GM12875 (cell line): ENCODE results near the gene GART.

Experiments used
- H3K4me3 ChIP-seq: one replicate; pipeline ENCODE4 v1.5.1; 2011; ENCODE audit warnings: low read depth, low read length, control low read depth
- TF ChIP-seq, protein P1 (sequence below): IDR thresholded peaks from 2 replicates; pipeline ENCODE4 v1.5.1; 2011; ENCODE audit warnings: low read depth, mild to moderate bottlenecking, control low read depth, inconsistent platforms, low read length, moderate library complexity, borderline replicate concordance; ENCODE audit not compliant: insufficient read depth

Gene GART

DNA sequence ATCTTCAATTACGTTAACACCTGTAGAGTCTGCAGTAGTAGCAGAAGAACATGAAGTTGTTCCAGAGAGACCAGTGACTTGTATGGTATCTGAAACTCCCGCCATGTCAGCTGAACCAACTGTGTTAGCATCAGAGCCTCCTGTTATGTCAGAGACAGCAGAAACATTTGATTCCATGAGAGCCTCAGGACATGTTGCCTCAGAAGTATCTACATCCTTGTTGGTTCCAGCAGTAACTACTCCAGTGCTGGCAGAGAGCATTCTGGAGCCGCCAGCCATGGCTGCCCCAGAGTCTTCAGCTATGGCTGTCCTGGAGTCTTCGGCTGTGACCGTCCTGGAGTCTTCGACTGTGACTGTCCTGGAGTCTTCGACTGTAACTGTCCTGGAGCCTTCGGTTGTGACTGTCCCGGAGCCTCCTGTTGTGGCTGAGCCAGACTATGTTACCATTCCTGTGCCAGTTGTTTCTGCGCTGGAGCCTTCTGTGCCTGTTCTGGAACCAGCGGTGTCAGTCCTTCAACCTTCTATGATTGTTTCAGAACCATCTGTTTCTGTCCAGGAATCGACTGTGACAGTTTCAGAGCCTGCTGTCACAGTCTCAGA, 11.2 kb upstream of the GART start:
- H3K4me3 ChIP-seq: no peak overlapping the region
- TF ChIP-seq, protein P1, sequence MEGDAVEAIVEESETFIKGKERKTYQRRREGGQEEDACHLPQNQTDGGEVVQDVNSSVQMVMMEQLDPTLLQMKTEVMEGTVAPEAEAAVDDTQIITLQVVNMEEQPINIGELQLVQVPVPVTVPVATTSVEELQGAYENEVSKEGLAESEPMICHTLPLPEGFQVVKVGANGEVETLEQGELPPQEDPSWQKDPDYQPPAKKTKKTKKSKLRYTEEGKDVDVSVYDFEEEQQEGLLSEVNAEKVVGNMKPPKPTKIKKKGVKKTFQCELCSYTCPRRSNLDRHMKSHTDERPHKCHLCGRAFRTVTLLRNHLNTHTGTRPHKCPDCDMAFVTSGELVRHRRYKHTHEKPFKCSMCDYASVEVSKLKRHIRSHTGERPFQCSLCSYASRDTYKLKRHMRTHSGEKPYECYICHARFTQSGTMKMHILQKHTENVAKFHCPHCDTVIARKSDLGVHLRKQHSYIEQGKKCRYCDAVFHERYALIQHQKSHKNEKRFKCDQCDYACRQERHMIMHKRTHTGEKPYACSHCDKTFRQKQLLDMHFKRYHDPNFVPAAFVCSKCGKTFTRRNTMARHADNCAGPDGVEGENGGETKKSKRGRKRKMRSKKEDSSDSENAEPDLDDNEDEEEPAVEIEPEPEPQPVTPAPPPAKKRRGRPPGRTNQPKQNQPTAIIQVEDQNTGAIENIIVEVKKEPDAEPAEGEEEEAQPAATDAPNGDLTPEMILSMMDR: no peak

DNA sequence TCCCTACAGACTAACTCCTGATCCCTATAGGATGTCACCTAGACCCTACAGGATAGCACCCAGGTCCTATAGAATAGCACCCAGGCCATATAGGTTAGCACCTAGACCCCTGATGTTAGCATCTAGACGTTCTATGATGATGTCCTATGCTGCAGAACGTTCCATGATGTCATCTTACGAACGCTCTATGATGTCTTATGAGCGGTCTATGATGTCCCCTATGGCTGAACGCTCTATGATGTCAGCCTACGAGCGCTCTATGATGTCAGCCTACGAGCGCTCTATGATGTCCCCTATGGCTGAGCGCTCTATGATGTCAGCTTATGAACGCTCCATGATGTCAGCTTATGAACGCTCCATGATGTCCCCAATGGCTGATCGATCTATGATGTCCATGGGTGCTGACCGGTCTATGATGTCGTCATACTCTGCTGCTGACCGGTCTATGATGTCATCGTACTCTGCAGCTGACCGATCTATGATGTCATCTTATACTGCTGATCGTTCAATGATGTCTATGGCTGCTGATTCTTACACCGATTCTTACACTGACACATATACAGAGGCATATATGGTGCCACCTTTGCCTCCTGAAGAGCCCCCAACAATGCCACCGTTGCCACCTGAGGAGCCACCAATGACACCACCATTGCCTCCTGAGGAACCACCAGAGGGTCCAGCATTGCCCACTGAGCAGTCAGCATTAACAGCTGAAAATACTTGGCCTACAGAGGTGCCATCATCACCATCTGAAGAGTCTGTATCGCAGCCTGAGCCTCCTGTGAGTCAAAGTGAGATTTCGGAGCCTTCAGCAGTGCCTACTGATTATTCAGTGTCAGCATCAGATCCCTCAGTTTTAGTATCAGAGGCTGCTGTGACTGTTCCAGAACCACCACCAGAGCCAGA, 10.4 kb upstream of the GART start:
- TF ChIP-seq, protein P1: no peak
- H3K4me3 ChIP-seq: no peak overlapping the region

DNA sequence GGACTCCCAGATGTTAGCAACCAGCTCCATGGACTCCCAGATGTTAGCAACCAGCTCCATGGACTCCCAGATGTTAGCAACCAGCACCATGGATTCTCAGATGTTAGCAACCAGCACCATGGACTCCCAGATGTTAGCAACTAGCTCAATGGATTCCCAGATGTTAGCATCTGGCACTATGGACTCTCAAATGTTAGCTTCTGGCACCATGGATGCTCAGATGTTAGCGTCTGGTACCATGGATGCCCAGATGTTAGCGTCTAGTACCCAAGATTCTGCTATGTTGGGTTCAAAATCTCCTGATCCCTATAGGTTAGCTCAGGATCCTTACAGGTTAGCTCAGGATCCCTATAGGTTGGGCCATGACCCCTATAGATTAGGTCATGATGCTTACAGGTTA, 9.7 kb upstream of the GART start:
- TF ChIP-seq, protein P1: no peak
- H3K4me3 ChIP-seq: no peak overlapping the region

DNA sequence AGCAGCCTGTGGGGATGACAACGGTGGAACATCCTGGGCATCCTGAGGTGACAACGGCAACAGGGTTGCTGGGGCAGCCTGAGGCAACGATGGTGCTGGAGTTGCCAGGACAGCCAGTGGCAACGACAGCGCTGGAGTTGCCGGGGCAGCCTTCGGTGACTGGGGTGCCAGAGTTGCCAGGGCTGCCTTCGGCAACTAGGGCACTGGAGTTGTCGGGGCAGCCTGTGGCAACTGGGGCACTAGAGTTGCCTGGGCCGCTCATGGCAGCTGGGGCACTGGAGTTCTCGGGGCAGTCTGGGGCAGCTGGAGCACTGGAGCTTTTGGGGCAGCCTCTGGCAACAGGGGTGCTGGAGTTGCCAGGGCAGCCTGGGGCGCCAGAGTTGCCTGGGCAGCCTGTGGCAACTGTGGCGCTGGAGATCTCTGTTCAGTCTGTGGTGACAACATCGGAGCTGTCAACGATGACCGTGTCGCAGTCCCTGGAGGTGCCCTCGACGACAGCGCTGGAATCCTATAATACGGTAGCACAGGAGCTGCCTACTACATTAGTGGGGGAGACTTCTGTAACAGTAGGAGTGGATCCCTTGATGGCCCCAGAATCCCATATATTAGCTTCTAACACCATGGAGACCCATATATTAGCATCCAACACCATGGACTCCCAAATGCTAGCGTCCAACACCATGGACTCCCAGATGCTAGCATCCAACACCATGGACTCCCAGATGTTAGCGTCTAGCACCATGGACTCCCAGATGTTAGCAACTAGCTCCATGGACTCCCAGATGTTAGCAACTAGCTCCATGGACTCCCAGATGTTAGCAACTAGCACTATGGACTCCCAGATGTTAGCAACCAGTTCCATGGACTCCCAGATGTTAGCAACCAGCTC, 9.1 kb upstream of the GART start:
- TF ChIP-seq, protein P1: no peak
- H3K4me3 ChIP-seq: no peak overlapping the region

DNA sequence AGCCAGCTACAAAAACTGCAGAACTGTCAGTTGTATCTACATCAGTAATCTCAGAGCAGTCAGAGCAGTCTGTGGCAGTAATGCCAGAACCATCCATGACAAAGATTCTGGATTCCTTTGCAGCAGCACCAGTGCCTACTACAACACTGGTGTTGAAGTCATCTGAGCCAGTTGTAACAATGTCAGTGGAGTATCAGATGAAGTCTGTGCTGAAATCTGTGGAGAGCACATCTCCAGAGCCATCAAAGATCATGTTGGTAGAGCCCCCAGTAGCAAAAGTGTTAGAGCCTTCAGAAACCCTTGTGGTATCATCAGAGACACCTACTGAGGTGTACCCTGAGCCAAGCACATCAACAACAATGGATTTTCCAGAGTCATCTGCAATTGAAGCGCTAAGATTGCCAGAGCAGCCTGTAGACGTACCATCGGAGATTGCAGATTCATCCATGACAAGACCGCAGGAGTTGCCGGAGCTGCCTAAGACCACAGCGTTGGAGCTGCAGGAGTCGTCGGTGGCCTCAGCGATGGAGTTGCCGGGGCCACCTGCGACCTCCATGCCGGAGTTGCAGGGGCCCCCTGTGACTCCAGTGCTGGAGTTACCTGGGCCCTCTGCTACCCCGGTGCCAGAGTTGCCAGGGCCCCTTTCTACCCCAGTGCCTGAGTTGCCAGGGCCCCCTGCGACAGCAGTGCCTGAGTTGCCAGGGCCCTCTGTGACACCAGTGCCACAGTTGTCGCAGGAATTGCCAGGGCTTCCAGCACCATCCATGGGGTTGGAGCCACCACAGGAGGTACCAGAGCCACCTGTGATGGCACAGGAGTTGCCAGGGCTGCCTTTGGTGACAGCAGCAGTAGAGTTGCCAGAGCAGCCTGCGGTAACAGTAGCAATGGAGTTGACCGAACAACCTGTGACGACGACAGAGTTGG, 8.2 kb upstream of the GART start:
- TF ChIP-seq, protein P1: no peak
- H3K4me3 ChIP-seq: no peak overlapping the region

DNA sequence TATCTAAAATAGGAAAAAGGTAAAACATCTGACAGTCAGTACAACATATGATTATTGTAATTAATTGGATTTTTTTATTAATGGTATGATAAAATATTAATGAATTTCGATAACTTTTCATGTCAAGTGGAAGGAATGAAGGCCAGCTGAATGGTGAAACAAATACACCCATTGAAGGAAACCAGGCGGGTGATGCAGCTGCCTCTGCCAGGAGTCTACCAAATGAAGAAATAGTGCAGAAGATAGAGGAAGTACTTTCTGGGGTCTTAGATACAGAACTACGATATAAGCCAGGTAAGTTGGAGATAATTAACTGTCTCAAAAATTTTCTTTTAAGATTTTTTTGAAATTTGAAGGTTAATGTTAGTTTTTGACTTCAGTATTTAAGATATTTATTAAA, 4.2 kb upstream of the GART start:
- TF ChIP-seq, protein P1: no peak
- no peak overlapping the region for H3K4me3 ChIP-seq
